Activated CD8-positive, alpha-beta memory T cell treated with anti-CD3 and anti-CD28 coated beads for 24 hours (primary cell): ENCODE data around the gene PSG1.
"Not testable (repeated sequence)": the region's sequence is repeated elsewhere in the genome, so short reads cannot be mapped to it uniquely, and the experiment has no call there.

Experiments
- DNase-seq: peaks from one replicate; pipeline ENCODE4 v3.0.0-alpha.2; 2020

PSG1 gene

GRCh38 chr19:42880621-42881020 is 1.1 kb upstream of the PSG1 start:
- DNase-seq = not testable (repeated sequence)

GRCh38 chr19:42876596-42876995 is 2.9 kb downstream of the PSG1 start:
- not testable (repeated sequence) for DNase-seq

- not testable (repeated sequence) for DNase-seq
These were observed 3.6 kb downstream of the PSG1 start for GRCh38 chr19:42875881-42876280.

- DNase-seq = not testable (repeated sequence)
These were observed 4.4 kb downstream of the PSG1 start for GRCh38 chr19:42874901-42875813.

- DNase-seq = not testable (repeated sequence)
These were observed 5.4 kb downstream of the PSG1 start for GRCh38 chr19:42874136-42874535.

- DNase-seq = no peak
These were observed 6.9 kb downstream of the PSG1 start for GRCh38 chr19:42872608-42873007.

GRCh38 chr19:42857544-42857867 is 22.0 kb downstream of the PSG1 start:
- no peak for DNase-seq

GRCh38 chr19:42856866-42857543 is 22.5 kb downstream of the PSG1 start:
- DNase-seq = not testable (repeated sequence)

- not testable (repeated sequence) for DNase-seq
These were observed 24.8 kb downstream of the PSG1 start for GRCh38 chr19:42854745-42855144.

GRCh38 chr19:42853231-42853630 is 26.3 kb downstream of the PSG1 start:
- not testable (repeated sequence) for DNase-seq

- not testable (repeated sequence) for DNase-seq
These were observed 26.7 kb downstream of the PSG1 start for GRCh38 chr19:42852821-42853220.

- DNase-seq = not testable (repeated sequence)
These were observed 27.7 kb downstream of the PSG1 start for GRCh38 chr19:42851718-42852280.

- no peak for DNase-seq
These were observed 28.4 kb downstream of the PSG1 start for GRCh38 chr19:42850981-42851717.

- no peak for DNase-seq
These were observed 32.9 kb downstream of the PSG1 start for GRCh38 chr19:42846597-42846996.

GRCh38 chr19:42843631-42844030 is 35.9 kb downstream of the PSG1 start:
- DNase-seq = not testable (repeated sequence)

GRCh38 chr19:42832746-42833442 is 46.6 kb downstream of the PSG1 start:
- DNase-seq = not testable (repeated sequence)

GRCh38 chr19:42832023-42832680 is 47.4 kb downstream of the PSG1 start:
- not testable (repeated sequence) for DNase-seq

- DNase-seq = no peak
These were observed 48.1 kb downstream of the PSG1 start for GRCh38 chr19:42831221-42832019.

GRCh38 chr19:42821306-42821977 is 58.1 kb downstream of the PSG1 start:
- DNase-seq = not testable (repeated sequence)

GRCh38 chr19:42819960-42820650 is 59.4 kb downstream of the PSG1 start:
- not testable (repeated sequence) for DNase-seq
